Spinal cord (tissue), 10 donors: Measurements from ENCODE around the gene RAB18. TPM values are rescaled to one million over a fixed set of nuclear protein-coding genes. Genes with fewer than 3 reads are reported as not detected.

Experiments
- DNase-seq, 6 donors: peaks; one replicate each; pipeline versions ENCODE4 v3.0.0 to v3.0.0-alpha.2; 2013 to 2015; ENCODE audit warnings: low spot score in 6 of 6, low read depth in 4 of 6
- H3K27ac ChIP-seq: one replicate; pipeline ENCODE4 v1.5.1; 2013; ENCODE audit warnings: low read depth, low read length, control low read depth
- H3K27me3 ChIP-seq: one replicate; pipeline ENCODE4 v1.6.1; 2013; ENCODE audit warnings: low read length; ENCODE audit not compliant: control insufficient read depth, insufficient read depth
- H3K36me3 ChIP-seq: one replicate; pipeline ENCODE4 v1.6.1; 2013; ENCODE audit warnings: low read length; ENCODE audit not compliant: control insufficient read depth, insufficient read depth
- H3K4me1 ChIP-seq: one replicate; pipeline ENCODE4 v1.6.1; 2013; ENCODE audit warnings: low read length; ENCODE audit not compliant: control insufficient read depth, insufficient read depth
- H3K4me3 ChIP-seq: one replicate; pipeline ENCODE4 v1.5.1; 2013; ENCODE audit warnings: low read depth, low read length, control low read depth
- H3K9me3 ChIP-seq: one replicate; pipeline ENCODE4 v1.6.1; 2013; ENCODE audit warnings: low read length; ENCODE audit not compliant: control insufficient read depth, insufficient read depth
- WGBS: methylation state at CpG from one replicate; pipeline ENCODE4 v1.1.5; 2013; ENCODE audit warnings: missing lambda C conversion rate; ENCODE audit not compliant: insufficient coverage; 5-methylcytosine and 5-hydroxymethylcytosine counted together
- polyA plus RNA-seq, 2 donors: library from polyadenylated mRNA; unstranded; fragments of 120-200 nt; gene quantifications; one replicate each; pipeline ENCODE4 v1.2.1, GENCODE V29; 2013; ENCODE audit not compliant: insufficient read length in 2 of 2
- total RNA-seq, 2 donors: library from RNA; depleted of rRNA in 1 of 2; stranded (reverse); fragments of 120-200 nt in 1 of 2; fragments of >200 nt in 1 of 2; gene quantifications; one replicate each; pipeline versions ENCODE4 v1.2.3 to v1.2.4, GENCODE V29; 2013 to 2014
- donor health status: healthy.

The RAB18 gene
- total and polyA plus RNA-seq, 4 donors: 103 to 199 (median 138) TPM

DNA sequence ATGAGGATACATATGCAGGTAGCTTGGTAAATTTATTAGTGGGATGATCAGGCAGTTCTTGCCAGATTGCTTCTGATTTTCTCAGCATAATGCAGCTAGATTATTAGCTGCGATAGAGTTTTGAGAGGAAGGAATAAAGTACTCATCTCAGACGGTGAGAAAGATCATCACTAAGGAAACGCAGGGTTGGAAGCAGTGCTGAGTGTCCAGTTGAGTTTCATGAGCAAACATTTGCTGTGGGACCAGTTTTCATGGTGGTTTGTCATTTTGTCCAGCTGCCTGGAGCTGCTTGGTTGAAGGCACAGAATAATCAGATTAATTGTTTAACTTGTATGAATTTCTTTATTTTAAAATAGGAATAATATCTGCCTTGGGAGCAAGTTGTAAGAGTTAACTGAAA, 33.1 kb downstream of the RAB18 start:
- H3K4me3 ChIP-seq: no peak overlapping the region
- DNase-seq: no peak
- H3K27me3 ChIP-seq: no peaks in the 10 kb centered on the region
- peaks cover 11% of the 10 kb centered on the region for H3K36me3 ChIP-seq
- WGBS: 50% methylated on average over 3 of the region's 3 CpGs
- H3K27ac ChIP-seq: no peak overlapping the region
- H3K4me1 ChIP-seq: no peaks in the 10 kb centered on the region
- H3K9me3 ChIP-seq: no peaks in the 10 kb centered on the region

DNA sequence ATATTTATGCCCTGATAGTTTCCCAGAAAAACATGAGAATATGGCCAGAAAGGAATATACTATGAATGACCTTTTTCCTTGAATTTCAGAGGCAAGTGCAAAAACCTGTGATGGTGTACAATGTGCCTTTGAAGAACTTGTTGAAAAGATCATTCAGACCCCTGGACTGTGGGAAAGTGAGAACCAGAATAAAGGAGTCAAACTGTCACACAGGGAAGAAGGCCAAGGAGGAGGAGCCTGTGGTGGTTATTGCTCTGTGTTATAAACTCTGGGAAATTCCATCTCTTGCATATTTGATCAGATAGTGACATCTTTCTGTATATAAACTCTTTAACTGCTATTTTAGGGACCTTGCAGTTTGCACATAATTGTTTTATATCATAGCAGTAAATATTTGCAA, 33.7 kb downstream of the RAB18 start:
- DNase-seq: peak; percentile 13 to 66 (median 24)
- Histone ChIP-seq H3K27me3 (no peaks in the 10 kb centered on the region), H3K9me3 (no peaks in the 10 kb centered on the region), H3K27ac (no peak overlapping the region), H3K4me1 (no peaks in the 10 kb centered on the region), H3K4me3 (no peak overlapping the region), H3K36me3 (peaks cover 14% of the 10 kb centered on the region)

DNA sequence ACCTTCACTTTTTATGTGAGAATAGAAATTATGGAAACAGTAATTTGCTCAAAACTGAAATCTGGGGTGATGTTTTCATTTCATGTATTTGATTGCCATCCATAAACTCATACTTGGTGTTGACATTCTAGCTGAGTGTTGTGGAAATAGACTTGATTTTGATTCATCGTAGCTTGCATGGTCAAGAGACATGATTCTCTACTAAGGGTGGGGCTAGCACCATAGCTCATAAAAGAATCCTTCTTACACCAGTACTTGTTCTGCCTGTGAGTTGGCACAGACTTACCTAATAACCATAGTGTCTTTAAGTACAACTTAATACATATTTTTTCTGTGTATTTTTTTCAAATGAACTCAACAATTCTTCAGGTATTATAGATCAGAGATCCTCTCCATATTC, 36.6 kb downstream of the RAB18 start:
- H3K9me3 ChIP-seq: no peaks in the 10 kb centered on the region
- DNase-seq: no peak
- H3K27ac ChIP-seq: no peak overlapping the region
- no peaks in the 10 kb centered on the region for H3K27me3 ChIP-seq
- peaks cover 16% of the 10 kb centered on the region for H3K36me3 ChIP-seq
- H3K4me3 ChIP-seq: no peak overlapping the region
- WGBS: no CpG with 5 or more reads among the region's 1 CpG
- H3K4me1 ChIP-seq: no peaks in the 10 kb centered on the region

DNA sequence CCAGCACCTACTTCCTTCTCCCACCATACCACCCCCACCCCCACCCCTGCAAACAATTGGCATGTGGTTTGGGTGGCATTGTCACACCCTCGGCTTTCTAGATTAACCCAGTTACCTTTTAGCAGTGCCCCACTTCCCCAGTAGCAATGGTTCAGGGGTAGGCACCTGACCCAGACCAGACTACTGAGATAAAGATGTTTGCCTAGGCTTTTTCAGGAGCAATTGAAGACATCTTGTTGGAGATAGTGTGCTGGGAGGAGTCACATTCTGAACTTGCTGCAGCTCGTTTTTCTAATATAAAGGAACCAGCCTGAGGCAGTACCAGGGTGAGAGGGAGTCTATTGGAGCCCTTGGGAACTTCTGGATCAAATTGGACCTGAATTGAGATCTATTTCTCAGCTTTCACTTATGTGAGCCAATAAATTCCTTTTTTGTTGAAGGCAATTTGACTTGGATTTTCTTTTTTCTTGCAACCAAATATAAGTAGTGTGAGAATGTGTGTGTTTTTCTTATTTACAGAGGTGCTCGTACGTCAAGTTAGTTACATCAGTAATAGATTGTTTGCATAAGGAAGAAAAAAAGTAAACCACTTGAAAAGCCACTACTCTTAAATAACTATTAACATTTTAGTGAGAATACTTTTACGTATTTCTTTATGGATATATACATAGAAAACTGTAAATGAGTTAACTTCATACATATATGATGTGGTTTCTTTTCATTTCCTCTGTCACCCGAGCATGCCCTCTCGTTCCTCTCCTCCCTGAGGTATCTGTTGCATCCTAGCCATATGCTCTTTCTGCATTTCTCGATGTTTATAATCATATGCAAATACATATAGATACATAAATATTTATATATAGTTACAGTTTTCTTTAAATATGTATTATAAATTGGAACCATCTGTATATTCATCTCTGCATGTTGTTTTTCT, 38.0 kb downstream of the RAB18 start:
- Histone ChIP-seq H3K4me3 (no peak overlapping the region), H3K9me3 (no peaks in the 10 kb centered on the region), H3K27ac (no peak overlapping the region), H3K4me1 (no peaks in the 10 kb centered on the region), H3K36me3 (peaks cover 12% of the 10 kb centered on the region), H3K27me3 (no peaks in the 10 kb centered on the region)
- no peak for DNase-seq
- WGBS: no CpG with 5 or more reads among the region's 8 CpGs

DNA sequence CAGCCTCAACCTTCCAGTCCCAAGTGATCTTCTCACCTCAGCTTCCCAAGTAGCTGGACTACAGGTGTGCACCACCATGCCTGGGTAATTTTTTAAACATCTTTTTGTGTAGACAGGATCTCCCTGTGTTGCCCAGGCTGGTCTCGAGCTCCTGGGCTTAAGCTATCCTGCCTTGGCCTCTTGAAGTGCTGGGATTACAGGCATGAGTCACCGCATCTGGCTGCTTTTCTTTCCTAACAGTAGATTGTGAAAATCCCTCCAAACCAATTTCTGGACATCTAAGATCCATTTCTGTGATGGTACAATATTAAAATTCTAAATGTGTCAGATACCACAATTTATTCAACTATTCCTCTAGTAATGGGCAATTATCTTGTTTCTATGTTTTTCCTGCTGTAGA, 38.7 kb downstream of the RAB18 start:
- Histone ChIP-seq H3K4me3 (no peak overlapping the region), H3K27me3 (no peaks in the 10 kb centered on the region), H3K4me1 (no peaks in the 10 kb centered on the region), H3K27ac (no peak overlapping the region), H3K36me3 (peaks cover 12% of the 10 kb centered on the region), H3K9me3 (no peaks in the 10 kb centered on the region)
- DNase-seq: no peak
- 100% methylated on average over 1 of the region's 2 CpGs for WGBS

DNA sequence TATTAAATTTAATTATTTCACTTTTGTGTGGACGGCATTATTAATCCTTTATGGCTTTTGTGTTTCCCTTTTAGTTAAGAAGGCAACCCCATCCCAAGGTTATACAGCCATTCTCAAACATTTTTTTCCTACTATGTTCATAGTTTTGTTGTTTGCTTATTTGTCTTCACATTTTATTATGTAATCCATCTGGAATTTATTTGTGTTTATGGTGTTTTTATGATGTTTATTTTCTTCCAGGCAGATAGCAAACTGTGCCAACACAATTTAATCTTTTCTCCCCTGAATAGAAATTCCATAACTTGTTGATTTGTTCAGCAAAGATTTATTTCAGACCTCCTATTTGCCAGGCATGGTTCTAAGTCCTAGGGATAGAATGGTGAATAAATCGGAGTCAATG, 42.9 kb downstream of the RAB18 start:
- Histone ChIP-seq H3K4me1 (no peaks in the 10 kb centered on the region), H3K27me3 (no peaks in the 10 kb centered on the region), H3K27ac (no peak overlapping the region), H3K36me3 (peaks cover 12% of the 10 kb centered on the region), H3K9me3 (no peaks in the 10 kb centered on the region), H3K4me3 (no peak overlapping the region)
- WGBS: 100% methylated on average over 1 of the region's 2 CpGs
- DNase-seq: peak in 1 of 6 donors; percentile 47

DNA sequence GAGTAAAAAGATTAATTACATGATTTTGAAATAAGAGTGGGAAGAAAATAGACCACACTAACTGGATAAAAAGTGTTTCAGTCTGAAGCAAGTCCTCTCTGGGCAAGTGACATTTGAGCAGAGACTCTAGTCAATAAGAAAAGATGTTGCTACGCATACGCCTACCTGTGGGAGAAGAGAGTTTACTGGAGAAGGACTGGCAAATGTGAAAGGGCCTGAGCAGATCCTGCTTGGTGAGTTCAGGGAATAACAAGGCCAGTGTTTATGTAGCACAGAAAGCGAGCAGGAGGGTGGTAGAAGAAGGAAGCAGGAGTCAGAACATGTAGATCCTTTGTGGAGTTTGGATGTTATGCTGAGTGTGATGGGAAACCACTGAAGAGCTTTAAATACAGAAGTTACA, 43.4 kb downstream of the RAB18 start:
- no peak for DNase-seq
- no peaks in the 10 kb centered on the region for H3K9me3 ChIP-seq
- no peaks in the 10 kb centered on the region for H3K27me3 ChIP-seq
- H3K27ac ChIP-seq: no peak overlapping the region
- peaks cover 12% of the 10 kb centered on the region for H3K36me3 ChIP-seq
- no peaks in the 10 kb centered on the region for H3K4me1 ChIP-seq
- WGBS: 95% methylated on average over 3 of the region's 3 CpGs
- no peak overlapping the region for H3K4me3 ChIP-seq

DNA sequence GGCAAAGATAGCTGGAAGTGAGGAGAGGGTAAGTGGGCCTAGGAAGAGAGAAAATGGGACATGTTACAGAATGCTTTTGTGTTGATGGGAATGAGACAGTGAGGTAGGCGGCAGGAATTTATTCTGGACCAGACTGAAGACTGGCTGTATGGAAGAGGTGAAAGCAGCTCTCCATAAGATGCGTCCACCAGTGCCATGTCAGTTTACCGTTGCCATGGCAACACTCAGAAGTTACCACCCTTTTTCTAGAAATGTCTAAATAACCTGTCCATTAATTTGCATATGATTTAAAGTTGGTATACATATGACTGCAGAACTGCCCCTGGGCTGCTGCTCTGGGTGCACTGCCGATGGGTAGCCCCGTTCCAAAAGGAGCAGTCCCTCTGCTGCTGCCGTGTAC, 46.7 kb downstream of the RAB18 start:
- no peak for DNase-seq
- 89% methylated on average over 4 of the region's 6 CpGs for WGBS
- H3K36me3 ChIP-seq: peaks cover 3% of the 10 kb centered on the region

DNA sequence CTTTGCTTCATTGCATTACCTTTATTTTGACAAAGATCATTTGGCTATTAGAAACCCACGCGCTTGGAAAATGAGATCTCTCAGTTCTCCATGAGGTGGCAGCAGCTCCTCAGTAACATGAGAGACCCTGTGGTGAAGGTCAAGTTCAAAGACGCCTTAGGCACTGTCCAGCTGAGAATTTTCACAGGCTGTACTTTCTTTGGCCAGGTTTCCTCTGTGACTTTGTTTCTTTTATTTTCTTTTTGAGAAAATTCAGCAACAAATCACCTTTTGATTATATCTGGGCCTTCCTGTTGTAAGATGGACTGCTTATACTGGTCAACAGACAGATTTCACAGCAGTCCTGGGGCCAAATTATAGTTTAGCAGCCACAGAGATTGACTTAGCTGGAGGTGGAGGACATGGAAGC, 54.5 kb downstream of the RAB18 start:
- 0% methylated on average over 3 of the region's 3 CpGs for WGBS
- Histone ChIP-seq H3K27me3 (no peaks in the 10 kb centered on the region), H3K4me3 (no peak overlapping the region), H3K9me3 (no peaks in the 10 kb centered on the region), H3K36me3 (no peaks in the 10 kb centered on the region), H3K4me1 (no peaks in the 10 kb centered on the region), H3K27ac (no peak overlapping the region)
- peak; percentile 39 to 85 (median 44) for DNase-seq

More for the DNA sequence above, 46.7 kb downstream of the RAB18 start:
- Histone ChIP-seq H3K9me3 (no peaks in the 10 kb centered on the region), H3K4me1 (no peaks in the 10 kb centered on the region), H3K27ac (no peak overlapping the region), H3K27me3 (no peaks in the 10 kb centered on the region), H3K4me3 (no peak overlapping the region)

DNA sequence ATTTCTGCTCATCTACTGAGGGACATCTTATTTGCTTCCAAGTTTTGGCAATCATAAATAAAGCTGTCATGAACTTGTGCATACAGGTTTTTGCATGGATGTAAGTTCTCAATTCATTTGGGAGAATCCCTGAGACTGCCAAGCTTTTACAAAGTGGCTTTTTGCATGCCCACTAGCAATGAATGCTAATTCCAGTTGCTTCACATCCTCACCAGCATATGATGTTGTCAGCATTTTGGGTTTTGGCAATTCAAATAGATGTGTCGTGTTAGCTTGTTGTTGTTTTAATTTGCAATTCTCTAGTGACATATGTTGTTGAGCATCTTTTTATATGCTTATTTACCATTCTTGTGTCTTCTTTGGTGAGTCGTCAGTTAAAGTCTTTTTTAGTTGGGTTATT, 57.2 kb downstream of the RAB18 start:
- Histone ChIP-seq H3K4me3 (no peak overlapping the region), H3K36me3 (no peaks in the 10 kb centered on the region), H3K27ac (no peak overlapping the region), H3K9me3 (no peaks in the 10 kb centered on the region), H3K4me1 (no peaks in the 10 kb centered on the region), H3K27me3 (no peaks in the 10 kb centered on the region)
- WGBS: no CpG with 5 or more reads among the region's 2 CpGs
- DNase-seq: no peak
